ENCODE data around the gene PTGES3. TPM values are rescaled to one million over a fixed set of nuclear protein-coding genes. Genes with fewer than 3 reads are reported as not detected.
"Not testable (repeated sequence)": the region's sequence is repeated elsewhere in the genome, so short reads cannot be mapped to it uniquely, and the experiment has no call there.

PTGES3 gene, protein sequence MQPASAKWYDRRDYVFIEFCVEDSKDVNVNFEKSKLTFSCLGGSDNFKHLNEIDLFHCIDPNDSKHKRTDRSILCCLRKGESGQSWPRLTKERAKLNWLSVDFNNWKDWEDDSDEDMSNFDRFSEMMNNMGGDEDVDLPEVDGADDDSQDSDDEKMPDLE
- 54.0 and 85.3 TPM in 2 replicates for total RNA-seq (2014; rRNA removed; shearing (Covaris generic))

DNA sequence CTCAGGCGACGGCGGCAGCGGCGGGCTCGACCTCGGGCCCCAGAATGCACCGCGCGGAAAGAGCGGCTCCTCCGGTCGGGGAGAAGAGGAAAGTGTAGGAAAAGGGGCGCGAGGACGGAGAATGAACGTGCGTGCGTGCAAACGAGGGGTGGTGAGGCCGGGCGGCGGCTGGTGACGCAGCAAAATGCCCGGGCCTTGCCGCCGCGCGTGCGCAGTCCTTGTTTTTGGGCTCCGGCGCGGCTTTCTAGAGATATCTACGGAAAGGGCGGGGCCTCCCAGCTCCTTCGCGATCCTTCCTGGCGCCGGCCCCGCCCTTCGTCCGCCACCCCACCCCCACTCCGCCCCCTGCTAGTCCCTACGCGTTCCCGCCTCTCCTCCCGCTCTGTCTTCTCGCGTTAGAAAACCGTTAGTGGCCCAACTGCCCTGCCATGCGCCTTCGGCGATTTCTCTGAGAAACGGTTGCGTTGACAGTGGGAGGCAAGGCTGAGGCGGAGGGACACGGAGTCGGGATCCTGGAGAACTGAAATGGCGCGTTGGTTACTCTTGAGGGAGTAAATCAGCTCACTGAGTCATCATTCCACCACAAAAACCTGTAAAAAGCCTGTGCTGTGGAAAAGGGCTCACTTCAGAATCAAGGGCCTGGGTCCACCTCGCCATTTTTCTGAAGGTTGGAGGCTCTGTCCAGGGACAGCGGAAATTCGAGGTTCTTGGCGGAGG lies at the start of gene PTGES3:
Gene PTGES3, minus strand, starts transcription at position 156 of the 717 bp plus-strand sequence. CDS start 285 bp downstream, outside the sequence.
- in situ Hi-C loops (cut with HindIII; ENCODE audit: low sequenced_read_pairs) = no loop called here
- DNase-seq (ENCODE audit: low spot score) = peak; percentile 96

DNA sequence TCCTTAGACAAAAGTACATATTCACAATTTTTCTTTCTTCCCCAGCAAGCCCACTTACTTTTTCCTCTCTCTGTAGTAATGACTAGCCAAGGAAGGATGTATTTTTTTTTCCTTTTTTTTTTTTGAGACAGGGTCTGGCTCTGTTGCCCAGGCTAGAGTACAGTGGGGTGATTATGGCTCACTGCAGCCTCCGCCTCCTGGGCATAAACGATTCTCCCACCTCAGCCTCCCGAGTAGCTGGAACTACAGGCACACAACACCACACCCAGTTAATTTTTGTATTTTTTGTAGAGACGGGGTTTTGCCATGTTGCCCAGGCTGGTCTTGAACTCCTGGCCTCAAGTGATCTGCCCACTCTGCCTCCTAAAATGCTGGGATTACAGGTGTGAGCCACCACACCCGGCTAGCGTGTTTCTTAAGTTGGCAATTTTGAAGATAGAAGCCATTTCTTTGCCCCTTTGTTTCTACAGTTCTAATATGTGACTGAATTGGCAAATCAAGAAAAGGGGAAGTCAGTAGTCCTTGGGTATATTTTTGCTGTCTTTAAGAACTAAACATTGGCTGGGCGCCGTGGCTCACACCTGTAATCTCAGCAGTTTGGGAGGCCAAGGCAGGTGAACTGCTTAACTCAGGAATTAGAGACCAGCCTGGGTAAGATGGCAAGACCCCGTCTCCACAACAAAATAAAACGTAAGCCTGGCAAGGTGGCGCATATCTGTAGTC lies 40.2 kb upstream of the PTGES3 start:
- in situ Hi-C loops (cut with HindIII; ENCODE audit: low sequenced_read_pairs) = no loop called here

DNA sequence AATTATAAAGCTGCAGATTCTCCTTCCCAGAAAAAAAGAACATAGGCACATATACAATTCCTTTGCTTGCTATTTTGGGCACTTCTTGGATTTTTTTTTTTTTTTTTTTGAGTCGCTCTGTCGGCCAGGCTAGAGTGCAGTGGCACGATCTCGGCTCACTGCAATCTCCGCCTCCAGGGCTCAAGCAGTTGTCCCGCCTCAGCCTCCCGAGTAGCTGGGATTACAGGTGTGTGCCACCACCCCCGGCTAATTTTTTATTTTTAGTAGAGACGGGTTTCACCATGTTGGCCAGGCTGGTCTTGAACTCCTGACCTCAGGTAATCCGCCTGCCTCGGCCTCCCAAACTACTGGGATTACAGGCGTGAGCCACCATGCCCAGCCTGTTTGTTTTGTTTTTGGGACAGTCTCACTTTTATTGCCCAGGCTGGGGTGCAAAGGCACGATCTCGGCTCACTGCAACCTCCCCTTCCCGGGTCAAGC lies 38.2 kb upstream of the PTGES3 start:
- DNase-seq (ENCODE audit: low spot score); in situ Hi-C loops (cut with HindIII; ENCODE audit: low sequenced_read_pairs): not testable (repeated sequence)

More for the DNA sequence above, 40.2 kb upstream of the PTGES3 start:
- no peak for DNase-seq (ENCODE audit: low spot score)

DNA sequence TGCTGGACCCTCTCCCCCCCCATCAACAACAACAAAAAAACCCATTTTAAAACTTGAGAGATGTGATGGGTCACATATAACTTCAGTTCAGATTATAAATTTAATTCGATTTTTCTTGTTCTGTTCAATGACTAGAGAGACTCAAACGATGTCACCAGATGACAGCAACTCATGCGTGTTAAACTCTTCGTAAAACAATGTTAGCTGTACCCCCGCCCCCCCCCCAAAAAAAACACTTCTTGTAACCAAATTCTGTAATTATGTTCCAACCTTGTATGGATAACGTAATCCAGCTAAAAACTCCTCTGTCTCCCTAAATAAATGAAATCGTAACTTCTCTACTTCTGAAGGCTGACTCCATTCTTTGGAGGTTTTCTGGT lies 37.6 kb upstream of the PTGES3 start:
- in situ Hi-C loops (cut with HindIII; ENCODE audit: low sequenced_read_pairs) = no loop called here
- DNase-seq (ENCODE audit: low spot score) = no peak

DNA sequence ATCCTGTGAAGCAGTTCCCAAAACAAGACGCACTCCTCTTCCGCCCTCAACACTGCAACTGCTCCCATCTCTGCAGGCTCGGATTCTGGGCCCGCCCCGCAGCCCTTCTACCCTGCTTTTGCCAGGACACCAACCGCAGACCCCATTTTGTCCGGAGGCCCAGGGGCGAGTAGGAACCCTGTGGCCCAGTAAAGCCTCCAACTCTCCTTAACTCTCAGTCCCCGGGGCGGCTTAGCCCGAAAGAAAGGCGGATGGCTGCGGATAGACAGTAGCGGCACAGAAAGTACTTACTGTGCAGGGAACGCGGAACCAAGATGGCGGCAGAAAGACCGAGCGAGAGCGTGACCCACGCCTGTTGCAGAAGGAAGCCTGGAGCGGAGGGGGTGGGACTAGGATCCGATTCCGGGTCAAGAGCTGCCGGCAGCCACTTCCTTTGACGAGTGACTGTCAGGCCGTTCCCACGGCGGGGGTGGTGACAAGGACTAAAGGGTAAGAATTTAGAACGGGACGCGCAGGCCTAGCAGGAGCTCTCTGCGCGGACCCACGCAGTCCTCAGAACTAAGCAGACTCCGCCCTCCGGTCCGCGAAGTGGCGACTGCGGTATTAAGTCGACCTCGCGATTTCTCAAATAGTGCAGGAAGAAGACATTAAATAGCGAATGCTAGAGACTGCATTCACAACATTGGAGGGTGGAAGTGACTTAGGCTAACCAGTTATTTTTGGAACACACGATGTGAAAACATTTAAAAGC lies 37.1 kb upstream of the PTGES3 start, which contains the start of gene NACA:
Gene NACA, minus strand, starts transcription at position 328 of the 751 bp plus-strand sequence. CDS start 778 bp downstream, outside the sequence.
- in situ Hi-C loops (cut with HindIII; ENCODE audit: low sequenced_read_pairs) = no loop called here
- DNase-seq (ENCODE audit: low spot score) = peak; percentile 99

DNA sequence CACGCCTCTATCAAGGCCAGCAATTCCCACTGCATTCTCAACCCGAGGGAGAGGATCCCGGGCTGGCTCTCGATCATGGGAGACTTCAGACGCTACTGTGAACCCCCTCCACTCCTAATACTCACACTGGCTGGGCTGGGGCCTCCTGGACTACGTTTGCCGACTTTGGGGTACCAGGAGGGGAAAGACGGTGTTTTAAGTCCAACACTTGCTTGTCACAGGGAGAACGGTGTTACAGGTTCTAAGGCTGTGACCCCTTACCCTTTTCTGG lies 36.6 kb upstream of the PTGES3 start:
- DNase-seq (ENCODE audit: low spot score) = no peak
- in situ Hi-C loops (cut with HindIII; ENCODE audit: low sequenced_read_pairs) = no loop called here

DNA sequence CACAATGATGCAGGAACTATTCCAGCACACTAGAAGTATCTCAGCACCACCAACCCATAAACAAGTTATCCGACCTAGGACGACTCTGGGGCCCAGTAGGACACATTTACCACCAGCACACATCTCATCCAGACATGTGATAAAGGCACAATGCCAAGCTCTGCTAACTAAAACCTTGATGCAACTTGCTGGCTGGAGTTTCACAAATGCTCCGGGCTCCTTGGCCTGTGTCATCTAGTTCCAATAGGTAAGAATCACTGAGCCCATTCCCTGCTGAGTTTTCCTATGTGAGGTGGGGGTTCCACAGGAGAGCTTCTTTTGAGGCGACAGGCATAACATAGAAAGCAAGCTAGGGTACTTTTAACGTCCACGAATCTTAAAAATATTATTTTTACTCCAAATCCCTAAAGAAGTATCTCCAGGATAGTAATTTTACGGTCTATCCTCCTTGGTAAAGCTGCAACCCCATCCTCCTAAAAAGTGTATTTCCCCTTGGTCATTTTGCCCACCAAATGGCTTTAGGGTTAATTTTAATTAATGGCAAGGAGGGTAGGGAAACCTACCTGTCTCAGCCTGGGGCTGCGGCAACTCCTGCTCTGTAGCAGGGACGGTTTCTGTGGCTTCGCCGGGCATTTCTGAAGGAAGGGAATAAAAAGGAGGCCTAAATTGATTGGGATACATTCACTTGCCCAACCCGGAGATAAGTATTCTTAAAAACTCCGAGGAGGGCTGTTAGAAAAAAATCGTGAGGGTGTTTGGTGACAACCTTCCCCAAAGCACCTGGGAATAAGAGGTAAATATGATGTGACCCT lies 36.0 kb upstream of the PTGES3 start:
- peak; percentile 30 for DNase-seq (ENCODE audit: low spot score)
- in situ Hi-C loops (cut with HindIII; ENCODE audit: low sequenced_read_pairs) = no loop called here

DNA sequence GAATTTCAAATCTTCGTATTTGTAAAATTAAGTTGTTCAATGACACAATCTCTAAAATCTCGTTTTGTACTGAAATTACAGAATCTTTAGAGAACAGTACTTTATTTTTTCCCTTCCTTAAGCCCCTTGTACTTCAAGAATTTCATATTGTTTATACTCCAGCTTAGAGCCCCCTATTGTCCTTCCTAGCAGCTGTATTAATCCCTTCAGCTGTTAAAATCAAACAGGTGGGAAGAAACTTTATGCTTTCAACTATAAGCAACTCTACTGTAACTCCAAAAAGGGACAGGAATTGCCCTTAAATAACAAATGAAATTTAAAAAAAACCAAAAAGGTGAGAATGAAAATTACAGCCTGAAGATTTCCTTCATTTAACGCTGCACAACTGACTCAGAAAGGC lies 35.3 kb upstream of the PTGES3 start:
- in situ Hi-C loops (cut with HindIII; ENCODE audit: low sequenced_read_pairs) = no loop called here
- DNase-seq (ENCODE audit: low spot score) = no peak

DNA sequence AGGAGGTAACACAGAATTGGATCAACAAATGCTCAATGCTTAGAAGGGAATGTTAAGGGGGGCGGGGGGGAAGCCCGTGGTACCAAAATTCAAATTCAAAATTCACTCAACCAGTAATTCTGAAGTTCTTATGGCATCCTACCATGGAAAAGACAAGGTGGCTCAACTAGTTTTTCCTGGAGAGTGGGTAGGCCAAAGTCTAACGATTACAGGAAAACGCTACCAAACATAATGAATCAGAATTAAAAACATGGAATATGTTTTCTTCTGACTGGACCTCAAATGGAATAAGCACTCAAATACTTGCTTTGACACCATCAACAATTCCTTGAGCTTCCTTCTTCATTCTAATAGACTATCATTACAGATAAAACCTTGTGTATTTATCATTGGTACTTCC lies 34.7 kb upstream of the PTGES3 start:
- in situ Hi-C loops (cut with HindIII; ENCODE audit: low sequenced_read_pairs) = no loop called here
- no peak for DNase-seq (ENCODE audit: low spot score)

DNA sequence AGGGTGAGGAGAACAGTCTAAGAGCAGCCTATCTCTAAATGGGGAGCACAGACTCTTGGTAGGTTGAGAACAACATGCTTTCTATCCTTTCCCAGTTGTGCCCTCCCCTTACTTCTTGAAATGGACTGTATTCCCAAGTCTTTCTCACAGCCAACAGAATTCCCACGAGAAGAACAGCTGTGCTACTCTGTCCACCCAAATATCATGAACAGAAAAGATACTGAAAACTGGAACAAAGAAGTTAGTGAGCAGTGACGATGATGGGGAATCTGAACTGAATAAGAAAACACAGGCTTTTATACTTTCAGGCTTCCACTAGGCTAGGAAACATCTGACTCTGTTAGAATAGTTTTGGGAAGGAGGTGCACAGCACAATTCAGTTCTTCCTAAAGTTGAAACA lies 33.6 kb upstream of the PTGES3 start:
- in situ Hi-C loops (cut with HindIII; ENCODE audit: low sequenced_read_pairs) = no loop called here
- no peak for DNase-seq (ENCODE audit: low spot score)

DNA sequence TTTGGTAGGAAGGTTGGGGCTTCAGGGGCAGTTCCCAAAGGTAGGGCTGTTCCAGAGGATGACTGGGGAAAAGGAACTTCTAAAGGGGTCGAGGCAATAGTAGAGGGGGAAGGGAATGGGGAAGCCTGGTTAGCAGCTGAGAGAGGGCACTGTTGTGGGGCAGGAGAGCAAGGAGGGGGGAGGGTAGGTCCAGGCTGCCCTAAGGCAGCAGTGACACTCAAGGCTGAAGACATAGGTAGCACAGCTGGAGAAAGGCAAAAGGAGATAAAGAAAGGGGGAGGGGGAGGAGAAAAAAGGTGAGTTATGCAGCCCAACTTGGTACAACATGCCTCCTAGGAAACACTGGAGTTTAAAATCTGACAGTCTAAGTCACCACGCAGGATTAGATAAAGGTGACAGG lies 33.1 kb upstream of the PTGES3 start:
- in situ Hi-C loops (cut with HindIII; ENCODE audit: low sequenced_read_pairs) = no loop called here
- DNase-seq (ENCODE audit: low spot score) = no peak

DNA sequence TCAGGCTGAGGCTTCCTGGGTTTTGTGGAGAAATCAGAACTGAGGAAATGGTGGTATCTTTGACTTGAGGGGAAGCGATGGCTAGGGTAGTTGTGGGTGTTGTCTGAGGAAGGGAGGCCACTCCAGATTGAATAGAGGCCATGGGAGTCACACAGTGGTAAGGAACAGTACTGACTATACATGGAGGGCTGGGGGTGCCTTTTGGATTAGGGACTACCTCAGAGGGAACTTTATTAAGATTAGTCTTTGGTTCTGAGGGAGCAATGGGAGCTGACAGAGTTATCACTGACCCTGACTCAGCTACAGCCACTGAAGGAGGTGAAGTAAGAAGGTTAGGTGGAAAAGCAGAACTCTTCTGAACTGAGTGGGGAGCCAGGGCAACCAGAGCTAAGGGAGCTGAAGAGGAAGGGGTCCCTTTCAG lies 32.7 kb upstream of the PTGES3 start:
- in situ Hi-C loops (cut with HindIII; ENCODE audit: low sequenced_read_pairs) = no loop called here
- no peak for DNase-seq (ENCODE audit: low spot score)

DNA sequence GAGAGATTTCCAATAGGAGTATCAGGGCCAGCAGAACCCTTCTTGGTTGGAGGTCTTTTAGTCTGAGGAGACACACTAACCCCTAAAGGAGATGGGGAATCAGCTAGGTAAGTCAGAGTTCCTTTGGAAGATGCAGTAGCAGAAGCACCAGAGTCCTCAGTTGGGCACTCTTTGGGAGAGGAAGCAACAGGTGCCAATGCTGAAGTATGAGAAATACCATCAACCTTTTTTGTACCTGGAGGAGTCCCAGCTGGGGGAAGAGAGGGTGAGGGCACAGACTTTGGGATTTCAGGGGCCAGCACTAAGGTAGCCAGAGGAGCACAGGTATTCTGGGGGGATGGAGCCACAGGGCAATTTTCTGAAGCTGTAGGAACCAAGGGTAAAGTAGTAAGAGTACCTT lies 31.0 kb upstream of the PTGES3 start:
- DNase-seq (ENCODE audit: low spot score) = no peak
- in situ Hi-C loops (cut with HindIII; ENCODE audit: low sequenced_read_pairs) = no loop called here

DNA sequence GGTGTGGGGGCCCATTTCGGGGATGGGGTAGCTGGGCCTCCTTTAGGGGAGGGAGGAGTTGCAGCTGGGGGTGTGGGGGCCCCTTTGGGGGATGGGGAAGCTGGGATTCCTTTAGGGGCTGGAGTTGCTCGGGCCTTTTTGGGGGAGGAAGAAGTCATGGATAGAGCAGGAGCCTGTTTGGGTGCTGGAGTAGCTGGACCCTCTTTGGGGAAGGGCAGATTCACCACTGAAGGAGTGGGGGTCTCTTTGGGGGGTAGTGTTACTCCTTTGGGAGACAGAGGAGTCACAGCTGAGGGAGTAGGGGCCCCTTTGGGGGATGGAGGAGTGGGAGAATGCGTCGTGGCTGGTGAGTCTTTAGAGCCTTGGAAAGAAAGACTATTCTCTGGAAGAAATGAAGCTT lies 30.6 kb upstream of the PTGES3 start:
- no peak for DNase-seq (ENCODE audit: low spot score)
- in situ Hi-C loops (cut with HindIII; ENCODE audit: low sequenced_read_pairs) = no loop called here

DNA sequence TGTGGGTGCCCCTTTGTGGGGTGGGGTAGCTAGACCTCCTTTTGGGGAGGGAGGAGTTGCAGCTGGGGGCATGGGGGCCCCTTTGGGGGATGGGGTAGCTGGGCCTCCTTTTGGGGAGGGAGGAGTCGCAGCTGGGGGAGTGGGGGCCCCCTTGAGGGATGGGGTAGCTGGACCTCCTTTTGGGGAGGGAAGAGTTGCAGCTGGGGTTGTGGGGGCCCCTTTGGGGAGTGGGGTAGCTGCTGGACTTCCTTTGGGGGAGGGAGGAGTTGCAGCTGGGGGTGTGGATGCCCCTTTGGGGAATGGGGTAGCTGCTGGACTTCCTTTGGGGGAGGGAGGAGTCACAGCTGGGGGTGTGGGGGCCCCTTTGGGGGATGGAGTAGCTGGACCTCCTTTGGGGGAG lies 30.1 kb upstream of the PTGES3 start:
- in situ Hi-C loops (cut with HindIII; ENCODE audit: low sequenced_read_pairs) = no loop called here
- DNase-seq (ENCODE audit: low spot score) = no peak

DNA sequence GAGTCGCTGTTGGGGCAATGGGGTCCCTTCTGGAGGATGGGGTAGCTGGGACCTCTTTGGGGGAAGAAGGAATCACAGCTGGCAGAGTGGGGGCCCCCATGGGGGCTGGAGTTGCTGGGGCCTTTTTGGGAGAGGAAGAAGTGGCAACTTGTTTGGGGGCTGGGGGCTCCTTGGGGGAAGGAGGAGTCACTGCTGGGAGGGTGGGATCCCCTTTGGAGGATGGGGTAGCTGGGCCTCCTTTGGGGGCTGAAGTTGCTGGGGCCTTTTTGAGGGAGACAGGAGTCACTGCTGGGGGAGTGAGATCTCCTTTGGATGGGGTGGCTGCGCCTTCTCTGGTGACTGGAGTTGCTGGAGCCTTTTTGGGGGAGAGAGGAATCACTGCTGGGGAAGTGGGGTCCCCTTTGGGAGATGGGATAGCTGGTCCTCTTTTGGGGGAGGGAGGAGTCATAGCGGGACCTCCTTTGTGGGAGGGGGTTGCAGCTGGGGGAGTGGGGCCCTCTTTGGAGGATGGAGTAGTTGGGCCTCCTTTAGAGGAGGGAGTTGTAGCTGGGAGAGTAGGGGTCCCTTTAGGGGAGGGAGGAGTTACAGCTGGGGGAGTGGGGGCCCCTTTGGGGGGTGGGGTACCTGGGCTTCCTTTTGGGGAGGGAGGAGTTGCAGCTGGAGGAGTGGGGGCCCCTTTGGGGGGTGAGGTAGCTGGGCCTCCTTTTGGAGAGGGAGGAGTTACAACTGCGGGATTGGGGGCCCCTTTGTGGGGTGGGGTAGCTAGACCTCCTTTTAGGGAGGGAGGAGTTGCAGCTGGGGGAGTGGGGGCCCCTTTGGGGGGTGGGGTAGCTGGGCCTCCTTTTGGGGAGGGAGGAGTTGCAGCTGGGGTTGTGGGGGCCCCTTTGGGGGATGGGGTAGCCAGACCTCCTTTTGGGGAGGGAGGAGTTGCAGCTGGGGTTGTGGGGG lies 29.1 kb upstream of the PTGES3 start:
- DNase-seq (ENCODE audit: low spot score) = no peak
- in situ Hi-C loops (cut with HindIII; ENCODE audit: low sequenced_read_pairs) = no loop called here

DNA sequence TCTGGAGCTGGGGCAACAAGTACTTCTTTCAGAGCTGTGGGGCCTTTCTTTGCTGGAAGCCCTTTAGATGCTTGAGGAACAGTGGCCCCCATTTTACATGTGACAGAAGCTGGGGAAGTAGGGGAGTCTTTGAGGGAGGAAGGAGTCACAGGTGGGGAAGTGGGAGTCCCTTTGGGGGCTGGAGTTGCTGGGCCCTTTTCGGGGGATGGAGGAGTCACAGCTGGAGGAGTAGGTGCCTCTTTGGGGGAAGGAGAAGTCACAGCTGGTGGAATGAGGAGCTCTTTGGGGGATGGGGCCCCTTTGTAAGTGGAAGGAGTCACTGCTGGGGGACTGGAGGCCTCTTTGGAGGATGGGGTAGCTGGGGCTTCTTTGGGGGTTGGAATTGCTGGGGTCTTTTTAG lies 28.4 kb upstream of the PTGES3 start:
- DNase-seq (ENCODE audit: low spot score) = no peak
- in situ Hi-C loops (cut with HindIII; ENCODE audit: low sequenced_read_pairs) = no loop called here

DNA sequence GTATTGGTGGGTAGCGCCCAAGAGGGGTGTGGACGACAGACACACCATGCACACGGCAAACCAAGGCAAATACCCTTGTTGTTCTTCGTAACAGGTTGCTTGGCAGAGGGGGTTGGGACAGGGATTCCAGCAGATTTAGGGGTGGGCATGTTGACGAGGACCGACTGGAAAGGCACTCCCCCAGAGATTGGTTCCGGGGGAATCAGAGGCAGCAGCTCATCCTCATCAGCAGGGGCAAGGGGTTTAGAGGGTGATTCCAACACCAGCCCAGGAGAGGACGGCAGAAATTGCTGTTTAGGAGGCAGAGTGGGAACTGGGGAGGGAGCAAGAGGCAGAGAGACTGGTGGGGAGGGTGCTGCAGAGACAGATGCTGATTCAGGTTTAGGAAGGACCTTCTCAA lies 27.7 kb upstream of the PTGES3 start:
- in situ Hi-C loops (cut with HindIII; ENCODE audit: low sequenced_read_pairs) = no loop called here
- no peak for DNase-seq (ENCODE audit: low spot score)

Measured in G401 (cell line).